Measurements from ENCODE around the gene EDAR.

DNA sequence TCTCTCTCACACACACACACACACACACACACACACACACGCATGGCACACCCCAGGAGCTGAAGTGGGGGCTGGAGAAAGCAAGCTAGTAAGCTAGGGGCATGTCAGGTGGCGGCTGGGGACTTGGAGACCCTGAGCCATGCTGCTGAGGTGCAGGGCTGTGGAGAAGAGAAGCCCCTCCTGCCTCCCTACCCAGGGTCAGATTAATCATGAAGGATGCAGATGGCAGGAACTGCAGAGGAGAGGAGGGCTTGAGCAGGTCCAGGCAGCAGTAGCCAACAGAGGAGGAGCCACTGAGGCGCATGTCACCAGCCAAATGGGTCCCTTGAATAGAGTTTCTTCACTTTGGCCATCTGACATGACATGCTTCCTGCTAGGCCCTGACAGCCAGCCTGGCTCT is 9.6 kb downstream of the EDAR start:
- TF ChIP-seq POLR2AphosphoS5 (IDR thresholded peaks at IDR 0.05; ENCODE audit: borderline replicate concordance, low read depth, low read length) (no peak), EZH2 (IDR thresholded peaks at IDR 0.05) (no peak), FOXP2 (optimal IDR thresholded peaks at IDR 0.05; ENCODE audit: control extremely low read depth, extremely low read length, insufficient read depth) (no peak)

All from SK-N-MC (cell line).